HG03432 (cell line): ENCODE results near the gene MAPRE3.

ENCODE experiments used
- ATAC-seq: cut with Tn5 transposase; IDR thresholded peaks from one replicate; pipeline ENCODE4 v1.9.1; 2021; ENCODE audit warnings: mild to moderate bottlenecking, moderate library complexity; ENCODE audit not compliant: unreplicated experiment

Gene MAPRE3

GRCh38 chr2:26982102-26982742, 11.8 kb downstream of the MAPRE3 start:
- no peak for ATAC-seq

- ATAC-seq: no peak
Measured at GRCh38 chr2:26983746-26984145, 13.3 kb downstream of the MAPRE3 start.

GRCh38 chr2:26985807-26986206, 15.4 kb downstream of the MAPRE3 start:
- ATAC-seq: no peak

- no peak for ATAC-seq
Measured at GRCh38 chr2:26986576-26986975, 16.1 kb downstream of the MAPRE3 start.

GRCh38 chr2:26988058-26988860, 17.8 kb downstream of the MAPRE3 start:
- no peak for ATAC-seq

GRCh38 chr2:26989156-26989555, 18.7 kb downstream of the MAPRE3 start:
- no peak for ATAC-seq

- no peak for ATAC-seq
Measured at GRCh38 chr2:26991717-26992116, 21.3 kb downstream of the MAPRE3 start.

- no peak for ATAC-seq
Measured at GRCh38 chr2:26993768-26994167, 23.3 kb downstream of the MAPRE3 start.

GRCh38 chr2:26994983-26995382, 24.5 kb downstream of the MAPRE3 start:
- ATAC-seq: no peak

- no peak for ATAC-seq
Measured at GRCh38 chr2:26997394-26997793, 27.0 kb downstream of the MAPRE3 start.

- no peak for ATAC-seq
Measured at GRCh38 chr2:26998323-26998722, 27.9 kb downstream of the MAPRE3 start.

GRCh38 chr2:27000228-27000627, 29.8 kb downstream of the MAPRE3 start:
- ATAC-seq: no peak

- no peak for ATAC-seq
Measured at GRCh38 chr2:27000995-27001394, 30.6 kb downstream of the MAPRE3 start.

GRCh38 chr2:27001950-27002349, 31.5 kb downstream of the MAPRE3 start:
- no peak for ATAC-seq

GRCh38 chr2:27003007-27003406, 32.6 kb downstream of the MAPRE3 start:
- no peak for ATAC-seq

GRCh38 chr2:27003857-27004256, 33.4 kb downstream of the MAPRE3 start:
- ATAC-seq: no peak

- no peak for ATAC-seq
Measured at GRCh38 chr2:27006602-27007415, 36.4 kb downstream of the MAPRE3 start.

- ATAC-seq: no peak
Measured at GRCh38 chr2:27007416-27008374, 37.3 kb downstream of the MAPRE3 start.

GRCh38 chr2:27008678-27009077, 38.2 kb downstream of the MAPRE3 start:
- no peak for ATAC-seq

GRCh38 chr2:27009083-27009482, 38.6 kb downstream of the MAPRE3 start:
- no peak for ATAC-seq
